Naive B cell (primary cell): ENCODE data around the gene ANKRD24. TPM values are rescaled to one million over a fixed set of nuclear protein-coding genes. Genes with fewer than 3 reads are reported as not detected.
"Not testable (repeated sequence)": the region's sequence is repeated elsewhere in the genome, so short reads cannot be mapped to it uniquely, and the experiment has no call there.

Experiments used
- ATAC-seq, 2 donors: fragments of 150-1000 bp; cut with Tn5 transposase; 2 replicates each; pipeline ENCODE4 v1.10.0; 2021; ENCODE audit warnings: low read depth in 2 of 2, mild to moderate bottlenecking in 2 of 2, moderate library complexity in 2 of 2
- DNase-seq: peaks from one replicate; pipeline ENCODE4 v3.0.0; 2022
- H3K27ac Mint-ChIP-seq, 6 donors: one replicate each; pipeline ENCODE4 v1.8.0; 2020 to 2022; ENCODE audit warnings: mild to moderate bottlenecking in 6 of 6, mixed read lengths in 6 of 6, moderate library complexity in 5 of 6, inconsistent platforms in 2 of 6
- H3K27me3 Mint-ChIP-seq, 3 donors: one replicate each; pipeline ENCODE4 v1.8.0; 2021 to 2022; ENCODE audit warnings: mixed read lengths in 3 of 3, mild to moderate bottlenecking in 1 of 3
- H3K36me3 Mint-ChIP-seq, 2 donors: one replicate each; pipeline ENCODE4 v1.8.0; 2020 to 2022; ENCODE audit warnings: mixed read lengths in 2 of 2, inconsistent platforms in 1 of 2, mild to moderate bottlenecking in 1 of 2
- H3K4me1 Mint-ChIP-seq, 3 donors: one replicate each; pipeline ENCODE4 v1.8.0; 2020 to 2022; ENCODE audit warnings: mixed read lengths in 3 of 3, inconsistent platforms in 1 of 3, mild to moderate bottlenecking in 1 of 3, moderate library complexity in 1 of 3
- H3K4me3 Mint-ChIP-seq, 8 donors: one replicate each; pipeline ENCODE4 v1.8.0; 2020 to 2022; ENCODE audit warnings: mild to moderate bottlenecking in 8 of 8, mixed read lengths in 8 of 8, moderate library complexity in 8 of 8, inconsistent platforms in 2 of 8
- H3K9me3 Mint-ChIP-seq, 7 donors: one replicate each; pipeline ENCODE4 v1.8.0; 2020 to 2022; ENCODE audit warnings: mixed read lengths in 7 of 7, mild to moderate bottlenecking in 5 of 7, inconsistent platforms in 2 of 7, moderate library complexity in 1 of 7
- polyA plus RNA-seq, 6 donors: library from polyadenylated mRNA; unstranded; fragments of 300-500 nt; fragmentation: Illumina TruSeq; gene quantifications; one replicate each; pipeline ENCODE4 v1.2.3, GENCODE V29; 2021; ENCODE audit warnings: low read depth in 6 of 6

Gene ANKRD24
- polyA plus RNA-seq, 6 donors from 2014 or later: 0.17 to 1.4 (median 0.43) TPM; not detected in 3

DNA sequence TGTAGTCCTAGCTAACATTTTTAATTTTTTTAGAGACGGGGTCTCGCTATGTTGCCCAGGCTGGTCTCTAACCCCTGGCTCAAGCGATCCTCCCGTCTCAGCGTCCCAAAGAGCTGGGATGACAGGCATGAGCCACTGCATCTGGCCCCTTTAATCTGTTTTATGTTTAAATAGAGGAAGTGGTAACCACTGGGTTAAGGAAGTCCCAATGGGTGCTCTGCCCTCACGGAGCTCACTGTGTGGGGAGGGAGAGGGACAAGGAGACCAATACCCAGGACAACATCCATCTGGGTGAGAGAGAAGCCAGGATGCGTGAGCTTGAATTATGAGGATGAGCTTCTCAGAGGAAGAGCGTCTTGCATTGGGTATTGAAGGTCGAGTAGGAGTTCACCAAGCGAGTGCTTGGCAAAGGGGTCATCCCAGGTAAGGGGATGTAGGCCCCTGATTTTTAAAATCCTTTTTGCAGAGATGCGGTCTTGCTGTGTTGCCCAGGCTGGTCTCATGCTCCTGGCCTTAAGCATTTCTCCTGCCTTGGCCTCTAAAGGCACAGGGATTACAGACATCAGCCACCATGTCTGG, 78.2 kb downstream of the ANKRD24 start:
- Mint-ChIP-seq H3K4me3 (peak overlapping the region in 1 of 8 donors; percentile 75), H3K36me3 (peaks cover 0 to 4% of the 10 kb centered on the region in 2 donors), H3K27ac (peak overlapping the region in 3 of 6 donors; percentile 4 to 97 (median 47)), H3K9me3 (peaks cover 0 to 2% (median 0%) of the 10 kb centered on the region in 7 donors), H3K4me1 (peaks cover 4 to 10% (median 5%) of the 10 kb centered on the region in 3 donors), H3K27me3 (no peaks in the 10 kb centered on the region)
- peak; percentile 55 to 68 for ATAC-seq
- no peak for DNase-seq

GRCh38 chr19:4264812-4265211, 82.3 kb downstream of the ANKRD24 start:
- Mint-ChIP-seq H3K27ac (peak overlapping the region in 2 of 6 donors; percentile 13 to 80), H3K36me3 (peaks cover 9 to 23% of the 10 kb centered on the region in 2 donors), H3K9me3 (no peaks in the 10 kb centered on the region), H3K4me3 (no peak overlapping the region), H3K4me1 (peaks cover 15 to 23% (median 21%) of the 10 kb centered on the region in 3 donors), H3K27me3 (no peaks in the 10 kb centered on the region)
- ATAC-seq (no peak), DNase-seq (no peak)

GRCh38 chr19:4266253-4267000, 83.9 kb downstream of the ANKRD24 start:
- ATAC-seq (peak; percentile 24 to 27), DNase-seq (no peak)
- Mint-ChIP-seq H3K4me1 (peaks cover 11 to 17% (median 15%) of the 10 kb centered on the region in 3 donors), H3K4me3 (peak overlapping the region in 1 of 8 donors; percentile 21), H3K27ac (peak overlapping the region in 5 of 6 donors; percentile 7 to 92 (median 46)), H3K36me3 (peaks cover 9 to 23% of the 10 kb centered on the region in 2 donors), H3K27me3 (no peaks in the 10 kb centered on the region), H3K9me3 (no peaks in the 10 kb centered on the region)

- ATAC-seq (peak; percentile 67 to 74), DNase-seq (peak; percentile 59)
- Mint-ChIP-seq H3K4me3 (peak overlapping the region in 2 of 8 donors; percentile 35 to 72), H3K36me3 (peaks cover 9 to 23% of the 10 kb centered on the region in 2 donors), H3K4me1 (peaks cover 11 to 17% (median 15%) of the 10 kb centered on the region in 3 donors), H3K9me3 (no peaks in the 10 kb centered on the region), H3K27ac (peak overlapping the region in 3 of 6 donors; percentile 1 to 98 (median 60)), H3K27me3 (no peaks in the 10 kb centered on the region)
Measured at GRCh38 chr19:4267101-4267900, 84.8 kb downstream of the ANKRD24 start.

- Mint-ChIP-seq H3K36me3 (peaks cover 9 to 23% of the 10 kb centered on the region in 2 donors), H3K9me3 (no peaks in the 10 kb centered on the region), H3K4me1 (peaks cover 11 to 17% (median 15%) of the 10 kb centered on the region in 3 donors), H3K27ac (peak overlapping the region in 3 of 6 donors; percentile 1 to 98 (median 29)), H3K27me3 (no peaks in the 10 kb centered on the region), H3K4me3 (no peak overlapping the region)
- DNase-seq: no peak
- ATAC-seq: no peak
Measured at GRCh38 chr19:4267901-4268815, 85.7 kb downstream of the ANKRD24 start.

- H3K4me1 Mint-ChIP-seq: peaks cover 11 to 17% (median 15%) of the 10 kb centered on the region in 3 donors
Measured at GRCh38 chr19:4268816-4269430, 86.4 kb downstream of the ANKRD24 start.

DNA sequence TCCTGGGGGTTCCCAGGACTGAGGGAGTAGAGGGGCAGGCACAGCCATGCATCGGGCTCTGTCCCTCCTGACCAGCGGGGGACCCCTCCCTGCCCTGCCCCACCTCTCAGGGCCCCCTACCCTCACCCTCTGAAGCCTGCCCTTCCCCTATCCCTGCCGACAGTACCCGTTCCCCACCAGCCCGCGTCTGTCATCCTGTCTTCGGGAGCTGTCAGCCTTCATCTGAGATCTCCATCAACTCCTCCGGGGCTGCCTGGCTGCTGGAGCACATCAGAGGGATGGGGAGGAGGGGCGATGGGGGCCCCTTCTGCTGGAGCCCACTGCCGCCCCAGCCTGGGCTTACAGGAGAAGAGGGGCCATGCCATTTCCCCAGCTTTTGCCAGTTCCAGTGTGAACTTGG, 90.4 kb downstream of the ANKRD24 start:
- Mint-ChIP-seq H3K27ac (no peak overlapping the region), H3K9me3 (no peaks in the 10 kb centered on the region), H3K4me1 (no peaks in the 10 kb centered on the region), H3K4me3 (no peak overlapping the region), H3K36me3 (peaks cover 0 to 7% of the 10 kb centered on the region in 2 donors), H3K27me3 (peaks cover 0 to 6% (median 0%) of the 10 kb centered on the region in 3 donors)
- DNase-seq (no peak), ATAC-seq (no peak)

More at GRCh38 chr19:4268816-4269430, 86.4 kb downstream of the ANKRD24 start:
- Mint-ChIP-seq H3K4me3 (peak overlapping the region in 1 of 8 donors; percentile 10), H3K27me3 (no peaks in the 10 kb centered on the region), H3K36me3 (peaks cover 9 to 23% of the 10 kb centered on the region in 2 donors), H3K27ac (peak overlapping the region in 2 of 6 donors; percentile 37 to 85), H3K9me3 (no peaks in the 10 kb centered on the region)
- DNase-seq (no peak), ATAC-seq (no peak)

DNA sequence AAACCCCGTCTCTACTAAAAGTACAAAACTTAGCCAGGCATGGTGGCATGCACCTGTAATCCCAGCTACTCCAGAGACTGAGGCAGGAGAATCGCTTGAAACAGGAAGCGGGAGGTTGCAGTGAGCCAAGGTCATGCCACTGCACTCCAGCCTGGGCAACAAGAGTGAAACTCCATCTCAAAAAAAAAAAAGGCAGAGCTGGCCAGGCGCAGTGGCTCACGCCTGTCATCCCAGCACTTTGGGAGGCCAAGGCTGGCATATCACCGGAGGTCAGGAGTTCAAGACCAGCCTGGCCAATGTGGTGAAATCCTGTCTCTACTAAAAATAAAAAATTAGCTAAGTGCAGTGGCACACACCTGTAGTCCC, 91.8 kb downstream of the ANKRD24 start:
- not testable (repeated sequence) for H3K27ac Mint-ChIP-seq, H3K4me1 Mint-ChIP-seq, ATAC-seq, H3K36me3 Mint-ChIP-seq, DNase-seq, H3K4me3 Mint-ChIP-seq, H3K9me3 Mint-ChIP-seq
- peaks cover 0 to 15% (median 0%) of the 10 kb centered on the region in 3 donors for H3K27me3 Mint-ChIP-seq

Other genes with a start within 250 kb of the ANKRD24 start
- not detected for gene NMRK2, start 249.6 kb upstream of the ANKRD24 start, polyA plus RNA-seq
- 10 to 100 TPM in 5 of 6 donors, 1 to 10 TPM in 1; 9.4 to 30.8 (median 20.2) TPM for gene DAPK3, start 211.6 kb upstream of the ANKRD24 start, polyA plus RNA-seq
- gene EEF2, start 197.2 kb upstream of the ANKRD24 start, polyA plus RNA-seq: 100 to 1,000 TPM; 315 to 696 (median 594) TPM
- gene PIAS4, start 175.0 kb upstream of the ANKRD24 start, polyA plus RNA-seq: 10 to 100 TPM in 1 of 6 donors, 1 to 10 TPM in 5; 5.1 to 12.1 (median 6.1) TPM
- 10 to 100 TPM; 13.5 to 41.2 (median 21.2) TPM for gene ZBTB7A, start 115.8 kb upstream of the ANKRD24 start, polyA plus RNA-seq
- gene MAP2K2, start 58.6 kb upstream of the ANKRD24 start, polyA plus RNA-seq: 10 to 100 TPM; 50.3 to 88.0 (median 69.5) TPM
- not detected for gene CREB3L3, start 29.1 kb upstream of the ANKRD24 start, polyA plus RNA-seq
- 1 to 10 TPM; 1.3 to 5.3 (median 4.4) TPM for gene SIRT6, start 126 bp upstream of the ANKRD24 start, polyA plus RNA-seq
- 1 to 10 TPM; 1.0 to 7.3 (median 3.6) TPM for gene EBI3, start 46.8 kb downstream of the ANKRD24 start, polyA plus RNA-seq
- gene YJU2, start 64.4 kb downstream of the ANKRD24 start, polyA plus RNA-seq: 10 to 100 TPM; 25.0 to 42.8 (median 30.7) TPM
- not detected for gene SHD, start 96.6 kb downstream of the ANKRD24 start, polyA plus RNA-seq
- not detected for gene TMIGD2, start 119.7 kb downstream of the ANKRD24 start, polyA plus RNA-seq
- 1 to 10 TPM in 3 of 6 donors, under 1 TPM in 1, not detected in 2; 1.00 to 1.6 (median 1.3) TPM for gene FSD1, start 121.9 kb downstream of the ANKRD24 start, polyA plus RNA-seq
- gene STAP2, start 156.1 kb downstream of the ANKRD24 start, polyA plus RNA-seq: under 1 TPM in 1 of 6 donors, not detected in 5; 0.94 TPM
- gene MPND, start 160.9 kb downstream of the ANKRD24 start, polyA plus RNA-seq: 1 to 10 TPM; 4.6 to 6.3 (median 5.4) TPM
- 10 to 100 TPM in 5 of 6 donors, 1 to 10 TPM in 1; 4.9 to 18.5 (median 12.7) TPM for gene SH3GL1, start 217.9 kb downstream of the ANKRD24 start, polyA plus RNA-seq
- gene CHAF1A, start 220.0 kb downstream of the ANKRD24 start, polyA plus RNA-seq: 1 to 10 TPM in 5 of 6 donors, under 1 TPM in 1; 0.14 to 4.8 (median 2.7) TPM